Ishikawa (cell line): Measurements from ENCODE around the gene KCTD8.

Experiments
- CEBPB ChIP-seq: IDR thresholded peaks from 2 replicates; pipeline ENCODE4 v1.6.1; 2012
- CREB1 ChIP-seq: IDR thresholded peaks from 2 replicates; pipeline ENCODE4 v1.6.1; 2012; ENCODE audit warnings: low read depth
- EP300 ChIP-seq: IDR thresholded peaks from 2 replicates; pipeline ENCODE4 v1.6.1; 2012; ENCODE audit warnings: borderline replicate concordance
- FOXM1 ChIP-seq: IDR thresholded peaks from 2 replicates; pipeline ENCODE4 v1.6.1; 2012; ENCODE audit warnings: low read depth, borderline replicate concordance
- MAX ChIP-seq: IDR thresholded peaks from 2 replicates; pipeline ENCODE4 v1.6.1; 2012
- NFIC ChIP-seq: IDR thresholded peaks from 2 replicates; pipeline ENCODE4 v1.6.1; 2012
- RAD21 ChIP-seq: IDR thresholded peaks from 2 replicates; pipeline ENCODE4 v1.6.1; 2012; ENCODE audit warnings: low read depth
- REST ChIP-seq: IDR thresholded peaks from 2 replicates; pipeline ENCODE4 v1.6.1; 2012; ENCODE audit warnings: low read depth, mild to moderate bottlenecking
- TAF1 ChIP-seq: IDR thresholded peaks from 2 replicates; pipeline ENCODE4 v1.6.1; 2012; ENCODE audit warnings: low read depth, mild to moderate bottlenecking
- TCF12 ChIP-seq: IDR thresholded peaks from 2 replicates; pipeline ENCODE4 v1.6.1; 2012; ENCODE audit warnings: low read depth
- USF1 ChIP-seq: IDR thresholded peaks from 2 replicates; pipeline ENCODE4 v1.6.1; 2012
- YY1 ChIP-seq: IDR thresholded peaks from 2 replicates; pipeline ENCODE4 v1.6.1; 2012; ENCODE audit warnings: low read depth

GRCh38 chr4:44165938-44166337, 282.7 kb downstream of the KCTD8 start:
- TF ChIP-seq USF1, result no peak
- no peak for TF ChIP-seq REST
- TF ChIP-seq EP300, result no peak
- TF ChIP-seq TAF1, result no peak
- no peak for TF ChIP-seq RAD21
- no peak for TF ChIP-seq TCF12
- TF ChIP-seq NFIC, result no peak
- no peak for TF ChIP-seq CREB1
- TF ChIP-seq MAX, result no peak
- no peak for TF ChIP-seq CEBPB
- no peak for TF ChIP-seq YY1
- no peak for TF ChIP-seq FOXM1
